Gastroesophageal sphincter (tissue), 4 donors: ENCODE data around the gene CORO1A. TPM values are rescaled to one million over a fixed set of nuclear protein-coding genes. Genes with fewer than 3 reads are reported as not detected.
"Not testable (repeated sequence)": the region's sequence is repeated elsewhere in the genome, so short reads cannot be mapped to it uniquely, and the experiment has no call there.

Experiments
- ATAC-seq: fragments of 150-250 bp; one replicate; pipeline ENCODE4 v1.9.1; 2016; ENCODE audit warnings: mild to moderate bottlenecking, moderate library complexity
- H3K27ac ChIP-seq, 4 donors: fragments of 200-600 bp; sonication (generic) in 3 of 4; 1 replicate in 3 of 4; 2 replicates in 1 of 4; pipeline ENCODE4 v1.5.1; 2016 to 2019
- H3K27me3 ChIP-seq: fragments of 200-600 bp; sonication (generic); one replicate; pipeline ENCODE4 v1.5.1; 2019
- H3K36me3 ChIP-seq, 2 donors: fragments of 200-600 bp; sonication (generic); one replicate each; pipeline ENCODE4 v1.5.1; 2019; ENCODE audit warnings: control low read depth in 1 of 2
- H3K4me1 ChIP-seq, 3 donors: fragments of 200-600 bp; sonication (generic); 1 replicate in 2 of 3; 2 replicates in 1 of 3; pipeline ENCODE4 v1.5.1; 2016 to 2019; ENCODE audit warnings: control low read depth in 2 of 3
- H3K4me3 ChIP-seq, 2 donors: fragments of 200-600 bp; sonication (generic); one replicate each; pipeline ENCODE4 v1.5.1; 2019; ENCODE audit warnings: mild to moderate bottlenecking in 1 of 2, moderate library complexity in 1 of 2
- H3K9me3 ChIP-seq, 3 donors: fragments of 200-600 bp; sonication (generic); one replicate each; pipeline ENCODE4 v1.5.1; 2017 to 2019; ENCODE audit warnings: control low read depth in 2 of 3
- WGBS, 2 donors: methylation state at CpG; one replicate each; pipeline ENCODE4 v1.1.5; 2018; ENCODE audit warnings: low coverage in 1 of 2; 5-methylcytosine and 5-hydroxymethylcytosine counted together
- small RNA-seq, 4 donors: library from RNA; depleted of rRNA; stranded (forward); fragments of <200 nt; gene quantifications; one replicate each; pipeline ENCODE3, GENCODE V24; 2016
- total RNA-seq, 4 donors: library from RNA; depleted of rRNA; stranded (reverse); fragments of >200 nt; gene quantifications; one replicate each; pipeline ENCODE4 v1.1.0, GENCODE V29; 2016

The CORO1A gene
- total RNA-seq, 4 donors from 2014 or later, result 8.6 to 32.0 (median 13.1) TPM

DNA sequence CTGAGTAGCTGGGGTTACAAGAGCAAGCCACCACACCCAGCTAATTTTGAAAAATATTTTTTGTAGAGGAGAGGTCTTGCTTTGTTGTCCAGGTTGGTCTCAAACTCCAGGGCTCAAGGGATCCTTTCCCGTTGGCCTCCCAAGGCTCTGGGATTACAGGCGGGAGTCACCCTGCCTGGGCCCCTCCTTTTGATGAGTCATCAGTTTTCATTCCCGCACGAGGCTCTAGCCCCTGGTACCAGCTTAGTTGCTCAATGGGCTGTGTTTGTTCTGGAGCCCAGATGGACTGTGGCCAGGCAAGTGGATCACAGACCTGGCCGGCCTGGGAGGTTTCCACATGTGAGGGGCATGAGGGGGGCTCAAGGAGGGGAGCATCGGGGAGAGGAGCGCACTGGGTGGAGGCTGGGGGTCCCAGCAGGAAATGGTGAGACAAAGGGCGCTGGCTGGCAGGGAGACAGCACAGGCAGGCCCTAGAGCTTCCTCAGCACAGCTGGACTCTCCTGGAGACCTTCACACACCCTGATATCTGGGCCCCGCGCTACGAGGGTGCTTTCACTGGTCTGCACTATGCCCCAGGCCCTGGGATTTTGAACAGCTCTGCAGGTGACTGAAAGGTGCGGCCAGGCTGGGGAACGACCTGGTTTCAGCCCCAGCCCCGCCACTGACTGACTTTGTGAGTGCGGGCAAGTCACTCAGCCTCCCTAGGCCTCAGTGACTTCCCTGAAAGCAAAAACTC lies 16.4 kb downstream of the CORO1A start:
- no CpG with 5 or more reads among the region's 15 CpGs for WGBS, 2 donors
- ATAC-seq, result peak; percentile 85

DNA sequence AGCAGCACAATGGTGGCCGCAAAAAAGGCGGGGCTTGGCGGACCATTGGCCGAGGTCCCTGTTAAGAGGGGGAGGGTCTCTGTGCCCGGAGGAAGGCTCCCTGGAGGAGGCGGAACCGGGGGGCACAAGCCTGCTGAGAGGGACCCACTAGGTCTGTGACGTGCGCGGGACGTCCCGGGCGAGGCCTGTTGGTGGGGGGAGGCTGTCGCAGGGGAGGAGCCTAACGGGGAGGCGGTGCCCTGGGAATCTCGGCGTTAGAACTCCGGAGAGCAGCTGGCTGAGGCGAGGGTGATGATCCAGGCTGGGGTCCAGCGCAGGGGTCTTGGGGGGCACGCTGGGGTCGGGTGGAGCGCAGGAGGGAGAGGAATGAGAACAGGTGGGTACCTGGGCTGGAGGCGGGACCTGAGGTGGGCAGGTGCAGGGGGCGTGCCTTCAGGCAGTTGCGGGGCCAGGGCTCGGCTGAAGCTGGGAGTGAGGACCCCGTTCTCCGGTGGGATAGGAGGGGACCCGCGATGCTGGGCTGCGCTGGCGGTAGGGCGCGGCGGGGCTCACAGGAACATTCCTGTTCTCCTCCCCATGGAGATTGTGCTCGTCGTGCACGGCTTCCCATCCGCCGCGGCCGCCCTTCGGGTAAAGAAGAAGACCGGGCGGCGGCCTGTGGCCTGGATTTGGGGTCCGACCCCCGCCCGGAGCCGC lies 22.3 kb downstream of the CORO1A start:
- WGBS, 2 donors, result no CpG with 5 or more reads among the region's 52 CpGs
- not testable (repeated sequence) for H3K9me3 ChIP-seq, H3K27me3 ChIP-seq, H3K4me1 ChIP-seq, H3K36me3 ChIP-seq
- peak overlapping the region; percentile 33 to 49 for H3K4me3 ChIP-seq
- peak; percentile 75 for ATAC-seq
- H3K27ac ChIP-seq, result peak overlapping the region in 1 of 4 donors; percentile 61

More for the DNA sequence above, 16.4 kb downstream of the CORO1A start:
- not testable (repeated sequence) for H3K9me3 ChIP-seq, H3K27me3 ChIP-seq, H3K36me3 ChIP-seq, H3K4me1 ChIP-seq, H3K4me3 ChIP-seq, H3K27ac ChIP-seq

- peak; percentile 32 for ATAC-seq
- Histone ChIP-seq H3K4me3 (peak overlapping the region; percentile 33 to 49), H3K27ac (peak overlapping the region in 1 of 4 donors; percentile 61)
- H3K9me3 ChIP-seq, H3K36me3 ChIP-seq, H3K27me3 ChIP-seq, H3K4me1 ChIP-seq: not testable (repeated sequence)
- no CpG with 5 or more reads among the region's 33 CpGs for WGBS, 2 donors
Measured at GRCh38 chr16:30206252-30206651, 22.9 kb downstream of the CORO1A start.

DNA sequence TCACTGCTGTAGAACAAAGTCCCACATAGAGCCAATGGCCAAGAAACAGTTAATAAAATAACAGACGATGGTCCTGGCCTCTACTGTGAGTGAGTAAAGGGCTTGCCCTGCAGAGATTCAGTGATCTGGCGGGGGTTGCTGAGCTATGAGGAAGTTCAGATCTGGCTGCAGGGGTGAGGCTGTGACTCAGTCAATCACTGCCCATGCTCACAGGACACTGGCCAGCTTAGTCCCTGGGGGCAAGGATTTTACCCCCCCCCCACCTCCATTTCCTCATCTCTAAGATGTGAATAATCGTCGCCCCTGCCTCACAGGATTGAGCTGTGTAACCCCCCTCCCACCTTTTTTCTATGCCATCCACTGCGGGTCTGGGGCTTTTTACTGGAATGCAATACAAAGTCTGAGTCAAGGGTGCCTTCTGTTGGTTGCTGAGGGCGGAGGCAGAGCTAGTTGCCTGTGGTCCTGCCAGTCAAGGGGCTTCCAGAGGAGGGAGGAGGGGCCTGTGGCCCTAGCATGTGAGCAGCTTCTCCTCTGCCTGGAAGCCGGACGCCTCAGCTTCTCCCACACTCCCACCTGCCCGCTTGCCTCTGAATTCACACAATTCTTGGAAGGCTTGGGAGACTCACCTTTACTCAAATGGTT lies 23.8 kb downstream of the CORO1A start:
- not testable (repeated sequence) for ATAC-seq
- WGBS, 2 donors, result no CpG with 5 or more reads among the region's 9 CpGs

DNA sequence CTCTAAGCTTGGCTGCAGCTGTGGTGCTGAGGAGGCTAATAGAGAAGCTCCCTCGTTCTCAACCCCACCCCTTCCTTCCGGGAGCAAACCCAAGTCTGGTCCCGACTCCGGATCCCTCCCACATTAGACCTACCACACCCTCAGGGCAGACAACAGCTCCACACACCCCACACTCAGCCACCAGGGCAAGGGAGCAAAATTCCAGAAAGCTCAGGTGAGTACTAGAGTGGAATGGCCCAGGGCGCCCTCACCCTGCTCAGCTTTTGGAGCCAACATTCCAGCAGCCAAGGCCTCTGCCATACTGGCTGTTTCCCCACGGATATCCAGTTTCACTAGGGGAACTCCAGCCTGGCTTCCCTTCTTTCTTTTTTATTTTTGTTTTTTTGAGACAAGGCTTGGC lies 25.6 kb downstream of the CORO1A start:
- not testable (repeated sequence) for H3K9me3 ChIP-seq, H3K4me1 ChIP-seq, H3K4me3 ChIP-seq, H3K27ac ChIP-seq, H3K27me3 ChIP-seq, H3K36me3 ChIP-seq
- no CpG with 5 or more reads among the region's 6 CpGs for whole genome bisulfite sequencing, 2 donors
- ATAC-seq, result peak; percentile 57

More for the DNA sequence above, 23.8 kb downstream of the CORO1A start:
- H3K9me3 ChIP-seq, H3K4me3 ChIP-seq, H3K27ac ChIP-seq, H3K4me1 ChIP-seq, H3K27me3 ChIP-seq, H3K36me3 ChIP-seq: not testable (repeated sequence)

DNA sequence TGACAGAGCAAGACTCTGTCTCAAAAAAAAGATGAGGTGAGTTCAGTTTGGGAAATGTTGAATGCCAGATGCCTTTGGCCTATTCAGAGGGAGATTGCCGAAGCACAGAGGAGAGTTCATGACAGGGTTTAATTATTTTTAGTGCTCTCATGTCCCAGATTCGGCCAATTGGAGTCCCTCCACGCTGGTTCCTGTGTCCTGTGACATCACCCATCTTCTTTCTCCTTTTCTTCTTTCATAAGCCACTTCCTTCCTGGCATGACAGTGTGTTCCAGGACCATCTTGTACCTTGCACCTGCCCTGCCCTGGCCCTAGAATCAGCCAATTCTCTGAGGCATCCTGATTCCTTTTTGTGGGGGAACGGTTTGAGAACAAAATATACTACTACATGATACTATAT lies 28.0 kb downstream of the CORO1A start:
- H3K27ac ChIP-seq, ATAC-seq, H3K36me3 ChIP-seq, H3K4me1 ChIP-seq, H3K4me3 ChIP-seq, H3K9me3 ChIP-seq, H3K27me3 ChIP-seq: not testable (repeated sequence)
- WGBS, 2 donors, result no CpG with 5 or more reads among the region's 4 CpGs

GRCh38 chr16:30217082-30217481 lies 33.7 kb downstream of the CORO1A start:
- H3K4me3 ChIP-seq, ATAC-seq, H3K4me1 ChIP-seq, H3K36me3 ChIP-seq, H3K9me3 ChIP-seq, H3K27me3 ChIP-seq, H3K27ac ChIP-seq: not testable (repeated sequence)
- WGBS, 2 donors, result no CpG with 5 or more reads among the region's 5 CpGs

Small RNA genes lying within 50 kb of the gene (small RNA-seq; reads per million reads assigned to genes)
- 0 reads per million in 4 donors for gene AC106782.4

Other genes starting within 250 kb of the CORO1A start
- 100 to 1,000 TPM in 2 of 4 donors, 10 to 100 TPM in 2; 89.1 to 131 (median 100) TPM for gene TMEM219, start 221.5 kb upstream of the CORO1A start, total RNA-seq
- 10 to 100 TPM; 38.4 to 62.1 (median 46.5) TPM for gene TAOK2, start 209.7 kb upstream of the CORO1A start, total RNA-seq
- gene HIRIP3, start 188.0 kb upstream of the CORO1A start, total RNA-seq, result 10 to 100 TPM; 25.6 to 31.4 (median 28.2) TPM
- 10 to 100 TPM; 40.9 to 82.2 (median 74.4) TPM for gene INO80E, start 187.4 kb upstream of the CORO1A start, total RNA-seq
- under 1 TPM in 3 of 4 donors, not detected in 1; 0.77 to 0.81 (median 0.78) TPM for gene DOC2A, start 172.6 kb upstream of the CORO1A start, total RNA-seq
- not detected for gene C16orf92, start 160.4 kb upstream of the CORO1A start, total RNA-seq
- not detected for gene TLCD3B, start 152.3 kb upstream of the CORO1A start, total RNA-seq
- 1,000 to 10,000 TPM; 1,018 to 1,914 (median 1,258) TPM for gene ALDOA, start 117.8 kb upstream of the CORO1A start, total RNA-seq
- 10 to 100 TPM; 41.2 to 58.5 (median 48.6) TPM for gene PPP4C, start 107.6 kb upstream of the CORO1A start, total RNA-seq
- gene TBX6, start 91.7 kb upstream of the CORO1A start, total RNA-seq, result under 1 TPM; 0.40 to 0.84 (median 0.45) TPM
- gene YPEL3, start 87.4 kb upstream of the CORO1A start, total RNA-seq, result 100 to 1,000 TPM in 1 of 4 donors, 10 to 100 TPM in 3; 76.9 to 105 (median 80.2) TPM
- gene GDPD3, start 70.1 kb upstream of the CORO1A start, total RNA-seq, result 1 to 10 TPM; 1.1 to 3.1 (median 1.9) TPM
- 10 to 100 TPM; 39.2 to 61.4 (median 48.4) TPM for gene MAPK3, start 60.4 kb upstream of the CORO1A start, total RNA-seq
- 10 to 100 TPM; 72.7 to 98.8 (median 88.4) TPM for gene BOLA2B, start 10.1 kb downstream of the CORO1A start, total RNA-seq
- gene SLX1A, start 10.3 kb downstream of the CORO1A start, total RNA-seq, result 10 to 100 TPM in 2 of 4 donors, 1 to 10 TPM in 2; 7.8 to 21.2 (median 13.5) TPM
- gene SULT1A3, start 15.7 kb downstream of the CORO1A start, total RNA-seq, result 10 to 100 TPM in 1 of 4 donors, 1 to 10 TPM in 2, not detected in 1; 5.1 to 10.4 (median 8.8) TPM
- gene NPIPB13, start 64.9 kb downstream of the CORO1A start, total RNA-seq, result 1 to 10 TPM in 2 of 4 donors, under 1 TPM in 2; 0.32 to 7.0 (median 2.5) TPM
- gene CD2BP2, start 171.7 kb downstream of the CORO1A start, total RNA-seq, result 10 to 100 TPM; 43.1 to 68.1 (median 54.3) TPM
- gene TBC1D10B, start 186.9 kb downstream of the CORO1A start, total RNA-seq, result 10 to 100 TPM; 17.1 to 40.9 (median 20.4) TPM
- not detected for gene MYL11, start 191.2 kb downstream of the CORO1A start, total RNA-seq
- 1 to 10 TPM in 2 of 4 donors, under 1 TPM in 2; 0.59 to 2.2 (median 1.2) TPM for gene SEPTIN1, start 199.0 kb downstream of the CORO1A start, total RNA-seq
- gene ZNF48, start 211.8 kb downstream of the CORO1A start, total RNA-seq, result 10 to 100 TPM in 3 of 4 donors, 1 to 10 TPM in 1; 7.9 to 17.5 (median 12.2) TPM
- gene ZNF771, start 224.0 kb downstream of the CORO1A start, total RNA-seq, result 10 to 100 TPM; 17.6 to 29.3 (median 19.5) TPM
- 10 to 100 TPM; 10.9 to 17.4 (median 13.8) TPM for gene DCTPP1, start 246.4 kb downstream of the CORO1A start, total RNA-seq